OCI-LY1 (cell line): ENCODE measurements around the gene TRIM60.
"Not testable (repeated sequence)": the region's sequence is repeated elsewhere in the genome, so short reads cannot be mapped to it uniquely, and the experiment has no call there.

Experiments
- H2AFZ ChIP-seq: fragments of 200-600 bp; sonication (generic), shearing (Covaris generic); 2 replicates; pipeline ENCODE4 v1.6.0; 2014; ENCODE audit warnings: antibody characterized with exemption, mild to moderate bottlenecking, low read length
- H3F3A ChIP-seq: fragments of 200-600 bp; sonication (generic), shearing (Covaris generic); 2 replicates; pipeline ENCODE4 v1.6.0; 2014; ENCODE audit warnings: mild to moderate bottlenecking, antibody characterized with exemption, low read length, moderate library complexity; ENCODE audit not compliant: insufficient read depth
- H3K27ac ChIP-seq: fragments of 200-600 bp; sonication (generic); 2 replicates; pipeline ENCODE4 v1.5.1; 2014; ENCODE audit warnings: low read length, mixed run types, mild to moderate bottlenecking, low read depth; ENCODE audit not compliant: poor library complexity, severe bottlenecking
- H3K27me3 ChIP-seq: fragments of 200-600 bp; sonication (generic); 2 replicates; pipeline ENCODE4 v1.6.0; 2014; ENCODE audit warnings: antibody characterized with exemption, mild to moderate bottlenecking, low read length, moderate library complexity; ENCODE audit not compliant: insufficient read depth
- H3K36me3 ChIP-seq: fragments of 200-600 bp; sonication (generic); 2 replicates; pipeline ENCODE4 v1.6.1; 2014; ENCODE audit warnings: mild to moderate bottlenecking, antibody characterized with exemption, low read length, moderate library complexity, mixed read lengths; ENCODE audit not compliant: insufficient read depth
- H3K4me1 ChIP-seq: fragments of 200-600 bp; sonication (generic); 2 replicates; pipeline ENCODE4 v1.5.1; 2014; ENCODE audit warnings: mild to moderate bottlenecking, low read length, moderate library complexity; ENCODE audit not compliant: insufficient read depth, severe bottlenecking
- H3K4me2 ChIP-seq: fragments of 200-600 bp; sonication (generic), shearing (Covaris generic); 2 replicates; pipeline ENCODE4 v1.6.1; 2014; ENCODE audit warnings: low read length
- H3K4me3 ChIP-seq: fragments of 200-600 bp; sonication (generic); 2 replicates; pipeline ENCODE4 v1.5.1; 2014; ENCODE audit warnings: low read length, low read depth, mild to moderate bottlenecking, mixed read lengths; ENCODE audit not compliant: poor library complexity, severe bottlenecking
- H3K79me2 ChIP-seq: fragments of 200-600 bp; shearing (Covaris generic); 2 replicates; pipeline ENCODE4 v1.6.1; 2016; ENCODE audit warnings: mixed run types, low read length, mixed read lengths; ENCODE audit not compliant: insufficient read depth
- H3K9ac ChIP-seq: fragments of 200-600 bp; sonication (generic), shearing (Covaris generic); 2 replicates; pipeline ENCODE4 v1.6.1; 2014; ENCODE audit warnings: mild to moderate bottlenecking, low read length, mixed read lengths
- H3K9me2 ChIP-seq: fragments of 200-600 bp; sonication (generic), shearing (Covaris generic); 2 replicates; pipeline ENCODE4 v1.6.1; 2014; ENCODE audit warnings: low read depth, mild to moderate bottlenecking, low read length, mixed read lengths
- H3K9me3 ChIP-seq: fragments of 200-600 bp; shearing (Covaris generic); 2 replicates; pipeline ENCODE4 v1.6.1; 2014; ENCODE audit warnings: low read length, mixed read lengths
- H4K20me1 ChIP-seq: fragments of 200-600 bp; sonication (generic), shearing (Covaris generic); 2 replicates; pipeline ENCODE4 v1.6.0; 2016; ENCODE audit warnings: mild to moderate bottlenecking, low read length; ENCODE audit not compliant: insufficient read depth
- EZH2 ChIP-seq: fragments of 200-600 bp; sonication (generic), shearing (Covaris generic); IDR thresholded peaks from 2 replicates; pipeline ENCODE4 v1.8.0; 2017; ENCODE audit warnings: borderline replicate concordance, mixed run types, mild to moderate bottlenecking, antibody characterized with exemption, low read length, moderate library complexity, mixed read lengths
- TF ChIP-seq, protein P1 (sequence below): fragments of 200-600 bp; sonication (generic), shearing (Covaris generic); IDR thresholded peaks from 2 replicates; pipeline ENCODE4 v1.5.1; 2017; ENCODE audit warnings: mild to moderate bottlenecking, antibody characterized with exemption, low read length, moderate library complexity, mixed read lengths

The TRIM60 gene

DNA sequence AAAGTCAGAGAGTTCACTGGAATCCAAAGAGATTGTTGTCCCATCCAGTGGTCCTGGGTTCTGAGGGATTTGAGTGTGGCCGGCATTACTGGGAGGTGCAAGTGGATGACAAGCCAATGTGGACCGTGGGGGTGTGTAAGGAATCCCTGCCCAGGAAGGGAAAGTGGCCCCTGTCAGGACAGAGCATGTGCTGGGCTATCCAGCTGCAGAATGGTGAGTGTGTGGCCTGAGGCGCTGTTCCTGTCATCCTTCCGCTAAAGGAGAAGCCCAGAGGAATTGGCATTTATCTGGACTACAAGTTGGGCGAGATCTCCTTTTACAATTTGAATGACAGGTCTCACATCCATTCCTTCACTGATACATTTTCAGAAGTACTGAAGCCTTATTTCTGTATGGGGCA, 20.4 kb upstream of the TRIM60 start:
- Histone ChIP-seq H3K4me1 (no peaks in the 10 kb centered on the region), H3K27ac (no peak overlapping the region), H3K27me3 (no peaks in the 10 kb centered on the region; the same call in 1 of the 2 replicates), H3F3A (no peaks in the 10 kb centered on the region), H4K20me1 (no peaks in the 10 kb centered on the region), H3K79me2 (no peaks in the 10 kb centered on the region), H3K9ac (no peak overlapping the region), H3K9me3 (no peaks in the 10 kb centered on the region), H3K4me2 (no peak overlapping the region), H3K36me3 (no peaks in the 10 kb centered on the region), H3K9me2 (no peaks in the 10 kb centered on the region), H3K4me3 (no peak overlapping the region), H2AFZ (no peak overlapping the region)
- TF ChIP-seq EZH2: no peak
- TF ChIP-seq, protein P1, sequence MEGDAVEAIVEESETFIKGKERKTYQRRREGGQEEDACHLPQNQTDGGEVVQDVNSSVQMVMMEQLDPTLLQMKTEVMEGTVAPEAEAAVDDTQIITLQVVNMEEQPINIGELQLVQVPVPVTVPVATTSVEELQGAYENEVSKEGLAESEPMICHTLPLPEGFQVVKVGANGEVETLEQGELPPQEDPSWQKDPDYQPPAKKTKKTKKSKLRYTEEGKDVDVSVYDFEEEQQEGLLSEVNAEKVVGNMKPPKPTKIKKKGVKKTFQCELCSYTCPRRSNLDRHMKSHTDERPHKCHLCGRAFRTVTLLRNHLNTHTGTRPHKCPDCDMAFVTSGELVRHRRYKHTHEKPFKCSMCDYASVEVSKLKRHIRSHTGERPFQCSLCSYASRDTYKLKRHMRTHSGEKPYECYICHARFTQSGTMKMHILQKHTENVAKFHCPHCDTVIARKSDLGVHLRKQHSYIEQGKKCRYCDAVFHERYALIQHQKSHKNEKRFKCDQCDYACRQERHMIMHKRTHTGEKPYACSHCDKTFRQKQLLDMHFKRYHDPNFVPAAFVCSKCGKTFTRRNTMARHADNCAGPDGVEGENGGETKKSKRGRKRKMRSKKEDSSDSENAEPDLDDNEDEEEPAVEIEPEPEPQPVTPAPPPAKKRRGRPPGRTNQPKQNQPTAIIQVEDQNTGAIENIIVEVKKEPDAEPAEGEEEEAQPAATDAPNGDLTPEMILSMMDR: no peak

DNA sequence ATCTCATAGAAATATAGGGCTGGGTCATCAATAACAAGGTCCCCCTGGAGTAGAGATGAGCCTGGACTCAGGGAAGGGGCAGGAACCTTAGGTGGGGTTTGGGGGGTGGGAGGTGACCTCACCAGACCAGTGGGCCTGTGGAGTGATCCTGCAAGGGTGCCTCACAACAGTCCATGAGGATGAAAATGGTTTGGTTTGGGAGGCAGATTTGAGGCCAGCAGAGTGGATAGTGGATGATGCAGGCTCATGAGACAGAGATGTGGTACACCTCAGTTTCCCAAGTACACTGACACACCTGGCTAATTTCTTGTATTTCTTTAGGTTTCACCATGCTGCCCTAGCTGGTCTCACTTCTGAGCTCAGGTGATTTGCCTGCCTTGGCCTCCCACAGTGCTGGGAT, 18.1 kb upstream of the TRIM60 start:
- Histone ChIP-seq H3K36me3 (no peaks in the 10 kb centered on the region), H3K27ac (no peak overlapping the region), H3F3A (no peaks in the 10 kb centered on the region), H4K20me1 (no peaks in the 10 kb centered on the region), H2AFZ (no peak overlapping the region), H3K27me3 (no peaks in the 10 kb centered on the region; the same call in 1 of the 2 replicates), H3K4me2 (no peak overlapping the region), H3K4me1 (no peaks in the 10 kb centered on the region), H3K4me3 (no peak overlapping the region), H3K9me2 (no peaks in the 10 kb centered on the region), H3K9ac (no peak overlapping the region), H3K79me2 (no peaks in the 10 kb centered on the region), H3K9me3 (no peaks in the 10 kb centered on the region)
- no peak for TF ChIP-seq EZH2
- TF ChIP-seq, protein P1: no peak

DNA sequence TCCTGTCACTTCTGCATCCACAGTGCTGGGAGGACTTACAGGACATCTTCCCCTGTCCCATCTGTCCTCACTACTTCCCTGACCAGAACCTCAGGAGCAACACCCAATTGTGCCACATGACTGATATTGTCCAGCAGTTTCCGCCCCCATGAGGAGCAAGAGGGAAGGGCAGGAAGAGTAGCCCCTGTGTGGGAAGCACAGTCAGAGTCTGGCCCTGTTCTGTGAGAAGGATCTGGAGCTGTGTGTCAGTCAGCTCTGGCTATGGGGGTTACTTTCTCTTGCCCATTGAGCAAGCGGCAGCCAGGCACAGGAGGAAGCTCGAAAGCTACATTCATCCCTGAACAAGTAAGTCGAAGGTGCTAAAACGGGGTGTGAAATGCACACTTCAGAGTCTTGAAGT, 14.8 kb upstream of the TRIM60 start:
- Histone ChIP-seq H3K9ac (no peak overlapping the region), H3K36me3 (no peaks in the 10 kb centered on the region), H3F3A (no peaks in the 10 kb centered on the region), H3K4me1 (no peaks in the 10 kb centered on the region), H3K9me3 (no peaks in the 10 kb centered on the region), H3K9me2 (no peaks in the 10 kb centered on the region), H3K27ac (no peak overlapping the region), H2AFZ (no peak overlapping the region), H3K4me3 (no peak overlapping the region), H3K27me3 (no peaks in the 10 kb centered on the region), H3K79me2 (no peaks in the 10 kb centered on the region), H3K4me2 (no peak overlapping the region), H4K20me1 (no peaks in the 10 kb centered on the region)
- TF ChIP-seq, protein P1: 0 out of 2 replicates have a peak, but pooled peaks have one; percentile 13
- no peak for TF ChIP-seq EZH2

DNA sequence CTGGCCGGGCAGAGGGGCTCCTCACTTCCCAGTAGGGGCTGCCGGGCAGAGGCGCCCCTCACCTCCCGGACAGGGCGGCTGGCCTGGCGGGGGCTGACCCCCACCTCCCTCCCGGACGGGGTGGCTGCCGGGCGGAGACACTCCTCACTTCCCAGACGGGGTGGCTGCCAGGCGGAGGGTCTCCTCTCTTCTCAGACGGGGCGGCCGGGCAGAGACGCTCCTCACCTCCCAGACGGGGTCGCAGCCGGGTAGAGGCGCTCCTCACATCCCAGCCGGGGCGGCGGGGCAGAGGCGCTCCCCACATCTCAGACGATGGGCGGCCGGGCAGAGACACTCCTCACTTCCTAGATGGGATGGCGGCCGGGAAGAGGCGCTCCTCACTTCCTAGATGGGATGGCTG, 11.8 kb upstream of the TRIM60 start:
- H3K79me2 ChIP-seq, H3K4me3 ChIP-seq, H3K36me3 ChIP-seq, H4K20me1 ChIP-seq, H3K9ac ChIP-seq, H3K27me3 ChIP-seq, H2AFZ ChIP-seq, H3K9me3 ChIP-seq, H3F3A ChIP-seq, H3K9me2 ChIP-seq, H3K4me1 ChIP-seq, H3K27ac ChIP-seq, H3K4me2 ChIP-seq: not testable (repeated sequence)

DNA sequence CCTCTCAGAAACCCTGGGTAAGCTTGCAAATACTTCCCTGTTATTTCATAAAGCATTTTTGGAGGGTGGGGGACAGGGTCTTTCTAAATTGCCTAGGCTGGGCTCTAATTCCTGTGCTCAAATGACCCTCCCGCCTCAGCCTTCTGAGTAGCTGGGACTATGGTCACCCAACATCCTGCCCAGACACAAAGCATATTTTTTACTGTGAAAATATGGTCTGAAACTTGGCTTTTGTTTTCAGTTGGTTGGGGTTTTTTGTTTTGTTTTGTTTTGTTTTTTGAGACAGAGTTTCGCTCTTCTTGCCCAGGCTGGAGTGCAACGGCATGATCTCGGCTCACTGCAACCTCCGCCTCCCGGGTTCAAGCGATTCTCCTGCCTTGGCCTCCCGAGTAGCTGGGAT, 6.0 kb upstream of the TRIM60 start:
- not testable (repeated sequence) for H3K36me3 ChIP-seq, H3K9me3 ChIP-seq, H3K27me3 ChIP-seq, H2AFZ ChIP-seq, H3K79me2 ChIP-seq, H3K4me2 ChIP-seq, H3K4me1 ChIP-seq, H3K9ac ChIP-seq, H4K20me1 ChIP-seq, H3K4me3 ChIP-seq, H3K9me2 ChIP-seq, H3F3A ChIP-seq, H3K27ac ChIP-seq
